Brain pericyte (primary cell): ENCODE results near the gene RGS16.
"Not testable (repeated sequence)": the region's sequence is repeated elsewhere in the genome, so short reads cannot be mapped to it uniquely, and the experiment has no call there.

Experiments used
- DNase-seq: peaks from one replicate; pipeline ENCODE4 v3.0.0-alpha.2; 2012; ENCODE audit warnings: low read depth, low spot score

RGS16 gene

DNA sequence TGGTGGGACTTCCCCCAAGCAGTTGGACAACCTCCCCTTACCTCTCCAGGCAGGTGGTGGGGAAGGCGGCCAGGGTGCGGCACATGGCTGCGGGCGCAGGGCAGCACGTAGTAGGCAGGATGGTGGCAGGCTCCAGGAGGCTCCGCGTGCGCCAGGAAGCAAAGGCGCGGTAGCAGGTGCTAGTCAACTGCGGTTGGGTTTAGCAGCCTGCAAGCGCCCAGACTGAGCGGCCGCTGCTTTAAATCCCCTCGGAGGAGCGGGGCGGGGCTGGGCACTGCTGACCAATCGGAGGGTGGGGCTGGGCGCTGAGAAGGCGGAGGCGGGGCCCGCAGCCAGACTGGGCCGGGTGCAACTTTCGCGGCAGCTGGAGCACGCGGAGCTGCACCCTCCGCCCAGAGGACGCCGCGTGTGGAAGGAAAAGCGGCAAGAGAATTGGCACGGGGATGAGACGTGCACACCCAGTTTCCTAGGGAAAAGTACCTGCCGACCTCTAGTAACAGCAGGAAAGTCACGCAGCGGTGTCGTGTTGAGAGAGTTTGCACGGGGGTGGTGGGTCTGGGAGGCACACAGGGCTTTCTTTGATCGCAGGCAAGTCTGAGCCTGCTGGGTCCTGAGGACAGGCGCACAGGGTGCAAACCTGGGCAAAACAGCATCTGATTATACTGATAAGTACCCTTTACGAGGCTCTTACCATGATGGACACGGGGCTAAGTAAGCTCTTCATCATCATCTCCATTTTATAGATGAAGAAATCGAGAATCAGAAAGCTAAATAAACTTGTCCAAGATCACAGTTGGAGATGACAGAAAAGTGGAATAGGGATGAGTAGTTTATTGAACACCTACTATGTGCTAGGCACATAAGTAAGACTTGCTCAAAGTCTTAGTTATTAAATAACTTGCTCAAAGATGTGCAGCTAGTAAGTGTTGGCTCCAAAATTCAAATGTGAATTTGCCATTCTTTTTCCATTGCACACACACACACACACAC, at the start of gene RGS16:
TSS of gene RGS16 (minus strand) at position 215 of the 990 bp plus-strand sequence. CDS start at position 85, 130 bp downstream.
- DNase-seq, result no peak

GRCh38 chr1:182653986-182654385, 49.8 kb upstream of the RGS16 start:
- DNase-seq, result no peak

- no peak for DNase-seq
Observed at GRCh38 chr1:182652933-182653332, 48.7 kb upstream of the RGS16 start.

- DNase-seq, result no peak
Observed at GRCh38 chr1:182651339-182651724, 47.1 kb upstream of the RGS16 start.

- DNase-seq, result no peak
Observed at GRCh38 chr1:182650678-182651338, 46.6 kb upstream of the RGS16 start.

DNA sequence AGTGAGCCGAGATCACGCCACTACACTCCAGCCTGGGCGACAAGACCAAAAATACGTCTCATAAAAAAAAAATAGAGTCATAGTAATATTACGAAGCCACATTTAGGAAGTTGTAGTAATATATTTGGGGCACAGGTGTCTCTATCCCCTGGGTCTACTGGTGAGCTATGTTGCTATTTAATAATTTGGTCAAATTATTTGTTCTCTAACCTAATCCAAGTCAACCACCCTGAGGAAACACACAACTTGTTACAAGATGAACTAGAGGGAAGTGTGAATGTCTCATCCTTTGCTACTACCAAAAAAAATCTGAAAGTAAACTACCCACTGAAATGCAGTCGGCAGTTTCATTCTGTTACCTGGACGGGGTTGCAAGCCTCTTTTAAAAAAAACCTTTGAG, 44.9 kb upstream of the RGS16 start:
- DNase-seq, result no peak

- DNase-seq, result no peak
Observed at GRCh38 chr1:182646739-182647138, 42.5 kb upstream of the RGS16 start.

DNA sequence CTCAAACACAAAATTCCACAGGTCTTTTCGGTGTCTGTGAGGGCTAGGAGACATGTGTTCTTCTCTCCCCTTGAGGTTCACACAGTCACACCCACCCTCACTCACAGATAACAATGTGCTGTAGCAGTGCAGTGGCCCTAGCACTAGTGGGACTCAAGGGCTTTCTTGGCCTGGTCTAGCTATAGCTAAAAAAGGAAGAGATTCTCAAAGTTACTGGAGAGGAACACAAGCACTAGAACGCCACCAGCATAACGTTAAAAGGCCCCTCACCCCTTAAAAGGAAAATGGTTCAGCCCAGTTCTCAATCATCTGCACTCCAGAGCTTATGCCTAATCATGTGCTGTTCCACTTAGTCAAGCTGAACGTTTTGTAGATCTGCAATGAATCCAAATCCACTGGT, 40.7 kb upstream of the RGS16 start:
- DNase-seq, result no peak

DNA sequence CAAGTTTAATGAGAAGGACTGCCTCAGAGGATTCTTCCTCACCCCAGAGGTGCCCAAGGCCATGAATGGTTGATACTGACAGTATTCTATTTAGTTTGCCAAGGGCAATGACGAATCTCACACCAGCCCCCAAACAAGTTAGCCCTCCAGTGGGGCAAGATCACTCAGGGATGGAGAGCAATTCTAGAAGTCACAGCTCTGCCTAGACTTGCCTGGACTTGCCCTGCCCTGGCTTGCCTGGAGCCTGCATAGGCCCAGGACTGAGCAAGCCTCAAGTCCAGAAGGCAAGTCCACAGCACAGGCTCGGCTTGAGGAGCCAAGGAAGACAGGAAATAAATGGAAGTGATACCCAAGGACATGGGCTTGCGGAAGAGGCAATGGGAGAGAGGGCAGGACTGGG, 39.5 kb upstream of the RGS16 start:
- no peak for DNase-seq

DNA sequence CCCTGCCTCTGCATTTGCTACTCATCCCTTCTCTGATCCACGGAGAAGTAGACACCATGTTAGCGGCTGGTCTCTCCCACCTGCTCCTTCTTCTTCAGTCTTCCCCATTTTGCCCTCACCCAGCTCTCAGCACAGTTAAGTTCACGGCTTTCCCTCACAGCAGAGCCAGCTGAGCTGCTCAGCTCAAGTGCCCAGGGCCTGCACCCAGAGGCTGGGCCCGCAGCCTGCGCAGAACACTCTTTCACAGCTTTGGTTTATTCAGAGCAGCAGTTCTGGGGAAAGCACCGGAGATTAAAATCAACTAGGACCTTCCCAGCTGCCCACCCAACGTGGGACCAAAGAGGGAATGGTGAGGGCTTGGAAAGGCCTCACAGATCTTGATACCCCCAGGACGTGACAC, 38.3 kb upstream of the RGS16 start:
- DNase-seq, result no peak

DNA sequence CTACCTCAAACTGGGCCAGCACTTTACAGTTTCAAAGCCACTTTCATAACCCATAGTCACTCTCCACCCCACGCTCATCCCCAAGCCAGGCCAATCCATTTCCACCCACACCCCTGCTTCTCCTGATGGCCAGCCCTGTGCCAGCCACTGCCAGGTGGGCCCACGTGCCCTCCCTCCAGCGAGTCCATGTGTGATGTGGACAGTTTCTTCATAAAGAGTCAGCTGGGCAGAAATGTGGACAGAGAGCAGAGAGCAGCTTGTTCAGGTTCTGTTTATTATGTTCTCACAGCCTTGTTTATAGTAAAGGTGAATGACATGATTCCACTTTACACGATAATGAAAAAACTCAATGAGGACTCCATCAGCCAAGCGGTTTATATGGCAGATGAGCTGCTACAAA, 37.4 kb upstream of the RGS16 start:
- DNase-seq, result no peak

DNA sequence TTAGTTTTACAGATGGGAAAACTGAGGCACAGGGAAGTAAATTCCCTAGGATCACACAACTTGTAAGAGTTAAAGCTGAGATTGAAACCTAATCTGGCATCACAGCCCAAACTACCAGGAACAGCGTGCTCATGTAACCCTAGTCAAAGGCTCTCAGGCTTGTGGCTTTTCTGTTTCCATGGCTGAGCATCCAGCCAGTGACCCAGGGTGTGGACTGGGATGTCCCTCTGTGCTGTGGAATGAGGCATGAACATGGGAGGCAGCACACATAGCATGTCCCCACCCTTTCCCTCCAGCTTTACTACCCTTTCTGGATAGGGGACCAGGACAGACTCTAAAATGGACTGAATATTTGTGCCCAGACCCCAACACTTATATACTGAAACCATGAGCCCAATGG, 35.1 kb upstream of the RGS16 start:
- DNase-seq, result no peak

DNA sequence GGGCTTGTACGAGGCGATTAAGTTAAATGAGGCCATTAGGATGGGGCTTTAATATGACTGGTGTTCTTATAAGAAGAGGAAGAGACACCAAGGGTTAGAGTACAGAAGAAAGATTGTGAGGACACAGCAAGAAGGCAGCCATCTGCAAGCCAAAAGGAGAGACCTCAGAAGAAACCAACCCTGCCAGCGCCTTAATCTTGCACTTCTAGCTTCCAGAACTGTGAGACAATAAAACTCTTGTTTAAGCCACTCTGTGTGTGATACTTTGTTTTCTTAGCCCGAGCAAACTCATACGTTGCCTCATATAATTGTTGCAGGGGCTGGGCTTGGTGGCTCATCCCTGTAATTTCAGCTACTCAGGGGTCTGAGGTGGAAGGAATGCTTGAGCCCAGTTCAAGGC, 33.6 kb upstream of the RGS16 start:
- no peak for DNase-seq

- no peak for DNase-seq
Observed at GRCh38 chr1:182635871-182636270, 31.7 kb upstream of the RGS16 start.

DNA sequence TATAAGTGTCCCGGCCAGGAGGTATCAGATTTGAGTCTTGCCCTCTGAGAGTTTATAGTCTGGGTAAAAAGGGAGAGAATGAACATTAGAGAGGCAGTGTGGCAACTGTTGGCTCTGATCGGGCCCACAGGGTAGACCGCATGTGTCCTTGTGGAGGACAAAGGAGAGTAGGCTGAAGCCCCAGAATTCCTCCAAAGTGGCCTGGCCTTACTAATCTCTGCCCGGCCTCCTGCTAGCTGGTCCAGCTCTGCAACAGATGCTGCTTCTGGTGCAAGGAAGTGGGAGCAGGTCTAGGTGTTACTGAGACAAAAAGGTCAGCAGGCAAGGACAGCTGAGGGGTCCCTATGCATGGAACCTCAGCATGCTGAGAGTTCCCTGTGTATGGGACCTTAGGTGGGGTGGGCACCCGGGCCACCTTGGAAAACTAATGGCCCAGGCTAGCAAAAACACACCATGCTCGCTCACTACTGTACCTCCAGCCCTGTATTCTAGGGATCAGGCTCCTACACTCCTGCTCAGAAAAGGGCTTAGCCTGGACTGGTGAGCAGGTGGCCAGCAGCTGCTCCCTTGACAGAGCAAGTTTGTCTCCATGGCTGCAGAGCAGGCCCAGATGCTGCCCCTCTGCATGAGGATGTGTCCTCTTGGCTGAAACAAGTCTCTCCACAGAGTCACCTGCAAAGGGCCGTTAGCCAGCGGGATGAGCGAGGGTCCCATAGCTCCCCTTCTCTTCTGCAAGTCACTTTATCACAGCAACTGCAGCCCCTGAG, 30.3 kb upstream of the RGS16 start:
- DNase-seq, result no peak

DNA sequence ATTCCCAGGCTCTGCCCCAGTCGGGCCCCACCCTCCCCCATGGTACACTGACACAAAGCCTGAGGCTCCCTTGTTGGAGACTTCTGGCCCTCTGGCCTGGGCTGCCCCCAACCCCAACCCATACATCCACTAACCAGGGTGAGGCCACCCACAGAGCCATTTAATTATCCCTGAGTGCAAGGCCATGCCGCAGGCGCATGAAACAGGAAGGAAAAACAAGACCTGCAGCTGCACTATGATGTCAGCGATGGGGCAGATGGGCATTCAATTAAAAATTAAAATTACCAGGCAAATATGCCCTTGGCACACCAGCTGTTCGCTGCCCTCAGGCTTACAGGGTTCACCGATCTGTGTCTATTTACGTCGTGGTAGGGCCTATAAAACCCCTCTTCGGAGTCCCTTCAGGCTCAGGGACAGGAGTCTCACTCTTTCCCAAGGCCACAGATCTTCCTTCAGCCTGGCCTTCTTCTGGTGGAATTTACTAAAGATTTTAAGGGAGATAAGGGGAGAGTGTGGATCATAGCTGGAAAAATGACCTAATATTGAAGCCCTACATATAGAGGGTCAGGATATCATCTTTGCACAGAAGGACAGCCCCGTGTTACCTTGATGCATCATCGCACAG, 29.6 kb upstream of the RGS16 start:
- no peak for DNase-seq

DNA sequence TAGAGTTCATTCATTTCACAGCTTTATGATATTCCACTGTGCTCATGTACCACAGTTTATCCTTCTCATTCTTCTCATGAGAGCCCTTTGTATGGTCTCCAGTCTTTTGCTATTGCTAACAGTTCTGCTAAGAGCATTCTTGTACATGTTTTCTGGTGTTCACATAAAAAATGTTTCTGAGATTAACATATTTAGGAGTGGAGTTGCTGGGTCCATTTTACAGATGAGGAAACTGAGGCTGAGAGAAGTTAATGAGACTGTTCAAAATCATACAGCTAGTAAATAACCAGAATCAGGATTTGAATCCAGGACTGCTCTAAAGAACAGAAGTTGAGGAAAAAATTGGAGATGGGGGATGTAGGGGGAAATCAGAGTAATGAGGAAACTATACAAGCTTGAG, 28.8 kb upstream of the RGS16 start:
- no peak for DNase-seq

GRCh38 chr1:182632441-182632857, 28.3 kb upstream of the RGS16 start:
- DNase-seq, result not testable (repeated sequence)

DNA sequence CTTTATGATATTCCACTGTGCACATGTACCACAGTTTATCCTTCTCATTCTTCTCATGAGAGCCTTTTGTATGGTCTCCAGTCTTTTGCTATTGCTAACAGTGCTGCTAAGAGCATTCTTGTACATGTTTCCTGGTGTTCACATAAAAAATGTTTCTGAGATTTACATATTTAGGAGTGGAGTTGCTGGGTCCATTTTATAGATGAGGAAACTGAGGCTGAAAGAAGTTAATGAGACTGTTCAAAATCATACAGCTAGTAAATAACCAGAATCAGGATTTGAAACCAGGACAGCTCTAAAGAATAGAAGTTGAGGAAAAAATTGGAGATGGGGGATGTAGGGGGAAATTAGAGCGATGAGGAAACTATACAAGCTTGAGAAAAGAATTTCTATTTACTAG, 27.8 kb upstream of the RGS16 start:
- no peak for DNase-seq

DNA sequence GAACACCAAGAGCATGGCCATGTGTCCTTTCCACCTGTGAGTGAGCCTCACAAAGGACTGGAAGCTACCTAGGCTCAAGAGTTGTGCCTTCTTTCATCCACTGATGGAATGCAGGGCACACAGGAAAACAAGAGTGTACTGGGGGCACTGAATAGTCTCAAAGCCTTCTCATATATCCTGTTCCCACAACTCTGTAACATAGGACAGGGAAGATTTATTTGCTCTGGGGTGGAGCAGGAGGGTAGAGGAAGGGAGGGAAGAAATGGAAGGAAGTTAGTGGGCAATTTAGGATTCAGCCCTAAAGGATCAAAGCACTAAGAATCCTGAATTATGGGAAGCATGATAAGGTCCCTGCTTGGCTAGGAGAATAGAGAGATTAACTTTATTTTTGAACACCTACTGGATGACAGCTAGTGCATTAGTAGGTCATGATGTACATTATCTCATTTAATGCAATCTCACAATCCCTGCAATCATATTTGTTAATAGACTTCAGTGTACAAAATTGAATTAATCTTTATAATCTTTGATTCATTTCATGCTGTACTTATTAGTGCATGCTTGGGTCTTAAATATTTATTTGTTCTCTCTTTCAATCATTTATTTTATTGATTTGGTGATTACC, 27.0 kb upstream of the RGS16 start:
- no peak for DNase-seq

- no peak for DNase-seq
Observed at GRCh38 chr1:182630586-182630985, 26.4 kb upstream of the RGS16 start.
